Umbilical cord (tissue), 2 donors: ENCODE results near the gene FAM78B. TPM values are rescaled to one million over a fixed set of nuclear protein-coding genes. Genes with fewer than 3 reads are reported as not detected.

Source experiments
- DNase-seq: peaks from one replicate; pipeline ENCODE4 v3.0.0-alpha.2; 2015; ENCODE audit warnings: low spot score
- total RNA-seq: library from RNA; depleted of rRNA; stranded (reverse); fragments of >200 nt; gene quantifications from one replicate; pipeline ENCODE4 v1.2.3, GENCODE V29; 2014; ENCODE audit warnings: low replicate concordance; ENCODE audit not compliant: insufficient read depth

The FAM78B gene
- total RNA-seq, 1 donor from 2014 or later: 13.5 TPM

- DNase-seq: peak; percentile 18
Measured at GRCh38 chr1:166164995-166165660, 1.7 kb downstream of the FAM78B start.

DNA sequence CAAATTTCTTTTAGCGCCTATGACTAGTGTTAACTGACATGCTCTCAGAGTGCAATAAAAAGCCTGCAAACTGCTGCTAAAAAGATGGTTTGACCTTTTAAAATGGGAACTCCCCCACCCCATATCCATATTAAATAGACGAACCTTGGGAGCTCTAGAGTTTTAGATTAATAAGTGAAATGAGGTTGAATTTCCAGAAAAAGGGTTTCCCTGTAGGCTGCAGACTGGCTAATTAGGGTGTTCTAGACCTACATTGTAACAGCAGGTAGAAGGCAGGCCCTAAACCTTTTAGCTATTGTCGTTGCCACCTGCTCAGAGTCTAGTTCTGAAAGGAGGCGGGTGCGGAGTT lies 2.2 kb downstream of the FAM78B start:
- no peak for DNase-seq

GRCh38 chr1:166159656-166160055 lies 7.1 kb downstream of the FAM78B start:
- DNase-seq: no peak

DNA sequence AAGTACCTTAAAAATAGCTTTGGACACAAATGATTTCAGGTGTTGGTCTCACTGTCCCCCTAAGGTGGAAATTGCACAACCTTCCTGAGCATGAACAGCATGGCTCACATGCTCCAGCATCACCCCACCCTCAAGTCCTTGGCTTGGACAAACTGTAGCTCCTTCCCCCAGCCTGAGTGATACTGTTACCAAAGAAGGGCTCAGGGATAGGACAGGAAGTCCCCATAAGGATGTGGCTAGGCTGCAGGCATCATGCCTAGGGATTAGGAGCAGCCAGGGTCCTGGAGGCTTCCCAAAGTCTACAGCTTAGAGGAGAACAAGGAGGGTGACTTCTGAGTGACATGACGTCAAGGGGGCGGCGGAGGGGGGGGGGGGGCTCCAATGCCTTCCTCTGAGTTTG lies 10.1 kb downstream of the FAM78B start:
- DNase-seq: no peak

- DNase-seq: no peak
Measured at GRCh38 chr1:166155108-166155507, 11.7 kb downstream of the FAM78B start.

- no peak for DNase-seq
Measured at GRCh38 chr1:166153525-166154314, 13.1 kb downstream of the FAM78B start.

- no peak for DNase-seq
Measured at GRCh38 chr1:166152978-166153377, 13.8 kb downstream of the FAM78B start.

GRCh38 chr1:166151804-166152203 lies 15.0 kb downstream of the FAM78B start:
- no peak for DNase-seq

GRCh38 chr1:166145499-166145898 lies 21.3 kb downstream of the FAM78B start:
- DNase-seq: peak; percentile 41

- no peak for DNase-seq
Measured at GRCh38 chr1:166141969-166142368, 24.8 kb downstream of the FAM78B start.

DNA sequence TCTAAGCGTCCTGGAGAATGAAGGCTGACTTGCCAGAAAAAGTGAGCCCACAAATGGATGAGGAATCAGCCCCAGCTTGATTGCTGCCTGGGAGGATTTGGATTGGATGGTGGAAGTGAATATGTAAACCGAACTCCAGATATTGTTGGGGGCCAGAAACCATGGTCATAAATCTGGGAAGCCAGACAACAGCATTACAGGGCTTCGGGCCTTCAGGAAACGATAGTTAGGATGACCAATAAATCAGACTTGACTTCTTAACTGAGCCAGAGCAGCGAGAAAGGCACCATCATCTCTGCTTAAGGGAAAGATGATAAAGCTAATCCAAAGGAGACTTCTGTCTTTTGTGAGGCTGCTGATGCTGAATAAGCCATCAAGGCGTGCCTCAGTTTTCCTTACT lies 26.6 kb downstream of the FAM78B start:
- DNase-seq: peak; percentile 43

DNA sequence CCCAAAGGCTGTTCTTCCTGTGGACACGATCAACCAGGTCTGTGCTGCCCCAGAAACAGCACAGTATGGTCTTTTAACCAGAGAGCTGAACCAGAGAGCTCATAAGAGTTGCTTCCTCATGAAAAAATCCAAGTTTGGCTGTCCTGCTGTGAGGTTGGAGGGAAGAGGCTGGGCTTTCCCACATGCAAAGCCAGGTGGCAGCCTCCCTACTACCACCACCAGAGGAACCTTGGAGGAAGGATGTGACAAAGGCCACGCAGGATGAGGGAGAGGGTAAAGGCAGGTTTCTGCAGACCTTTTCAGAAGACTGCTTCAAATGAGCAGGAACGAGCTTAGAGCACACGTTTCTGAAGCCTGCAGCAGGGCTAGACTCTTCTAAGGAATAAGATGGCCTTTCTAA lies 27.1 kb downstream of the FAM78B start:
- no peak for DNase-seq

- peak; percentile 10 for DNase-seq
Measured at GRCh38 chr1:166136699-166137401, 30.0 kb downstream of the FAM78B start.

- peak; percentile 69 for DNase-seq
Measured at GRCh38 chr1:166136222-166136621, 30.6 kb downstream of the FAM78B start.

- DNase-seq: no peak
Measured at GRCh38 chr1:166133857-166134256, 32.9 kb downstream of the FAM78B start.

DNA sequence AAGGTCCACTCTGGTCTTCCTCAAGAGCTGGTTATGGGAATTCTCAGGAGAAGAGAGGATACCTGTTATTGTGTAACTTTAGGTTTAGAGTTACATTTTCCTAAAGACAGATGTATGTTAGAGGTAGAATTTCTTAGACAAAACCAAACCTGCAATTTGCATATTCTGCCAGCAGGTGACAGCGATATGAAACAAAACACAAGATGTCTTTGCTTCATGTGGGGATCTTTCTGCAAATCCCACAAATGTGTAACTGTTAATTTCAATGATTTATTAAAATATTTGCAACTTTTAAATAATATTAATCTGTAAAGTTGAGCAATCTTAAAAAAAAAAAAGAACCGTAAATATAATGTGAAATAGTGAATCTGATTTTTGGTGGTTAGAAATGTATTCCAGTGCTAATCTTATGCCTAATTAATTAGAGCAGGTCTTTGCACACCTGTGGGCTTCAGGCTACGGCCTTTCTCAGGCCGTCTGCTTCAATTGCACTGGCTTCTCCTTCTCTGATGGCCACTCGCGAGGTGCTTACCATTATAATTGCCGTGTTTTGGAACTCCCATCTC lies 33.4 kb downstream of the FAM78B start:
- DNase-seq: no peak

- no peak for DNase-seq
Measured at GRCh38 chr1:166132496-166132895, 34.3 kb downstream of the FAM78B start.

- no peak for DNase-seq
Measured at GRCh38 chr1:166129006-166129405, 37.8 kb downstream of the FAM78B start.

DNA sequence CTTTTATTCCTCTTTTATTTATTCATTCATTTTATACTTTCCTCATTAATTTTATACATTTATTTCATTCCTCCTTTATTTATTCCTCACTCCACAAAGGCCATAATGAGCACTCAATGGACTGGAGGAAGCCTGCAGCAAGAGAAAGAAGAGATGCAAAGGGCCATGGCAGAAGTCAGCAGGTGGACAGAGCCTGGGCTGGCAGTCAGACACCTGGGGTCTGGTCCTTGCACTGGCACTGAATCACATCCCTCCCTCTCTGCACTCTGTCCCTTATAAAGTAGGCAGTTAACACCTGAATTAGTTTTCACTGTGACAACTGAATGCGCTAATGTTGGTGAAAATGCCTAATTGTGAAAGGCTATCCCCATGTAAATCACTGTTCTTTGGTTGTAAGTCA lies 38.6 kb downstream of the FAM78B start:
- DNase-seq: no peak

DNA sequence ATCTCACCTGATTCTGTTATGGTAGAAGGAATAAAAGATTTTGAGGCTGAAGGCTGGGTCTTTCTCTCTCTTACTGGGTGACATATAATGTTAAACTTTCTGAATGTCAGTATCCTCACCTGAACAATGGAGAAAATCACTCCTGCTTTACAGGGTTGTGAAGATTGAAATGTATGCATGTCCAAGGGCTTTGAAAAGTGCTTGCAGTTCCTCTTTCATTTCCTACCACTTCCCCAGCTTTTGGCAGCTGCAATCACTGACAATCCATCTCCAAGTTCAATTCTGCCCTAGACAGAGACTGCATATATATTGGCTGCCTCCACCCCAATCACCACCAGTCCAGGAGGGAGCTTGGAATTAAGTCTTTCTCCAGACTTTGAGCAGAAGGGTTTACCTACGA lies 39.8 kb downstream of the FAM78B start:
- DNase-seq: no peak

DNA sequence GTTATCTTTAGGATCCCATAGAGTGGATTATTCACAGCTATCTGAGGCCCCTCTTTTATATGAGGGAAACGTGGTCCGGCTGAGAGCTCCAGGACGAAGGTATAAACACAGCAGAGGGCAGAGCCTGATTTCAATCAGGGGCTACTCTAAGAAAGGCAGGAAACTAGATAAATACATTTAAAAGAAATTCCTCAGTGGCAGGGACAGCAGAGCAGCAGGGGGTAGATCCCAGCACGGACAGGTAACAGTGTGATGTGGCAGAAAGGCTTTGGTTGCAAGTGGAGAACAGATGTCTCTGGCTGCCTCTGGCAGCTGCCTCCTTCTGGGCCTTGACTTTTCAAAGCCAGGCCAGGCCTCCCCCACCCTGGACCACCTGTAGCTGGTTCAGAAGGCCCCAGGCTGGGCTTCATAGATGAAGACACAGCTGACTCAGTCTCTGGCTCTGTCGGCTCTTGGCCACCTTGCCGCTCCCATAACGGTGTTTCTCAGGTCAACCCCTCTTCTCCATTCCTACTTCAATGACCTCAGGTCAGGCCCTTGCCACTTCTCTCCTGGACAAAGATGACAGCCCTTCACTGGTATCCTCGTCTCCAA lies 43.8 kb downstream of the FAM78B start:
- DNase-seq: no peak

DNA sequence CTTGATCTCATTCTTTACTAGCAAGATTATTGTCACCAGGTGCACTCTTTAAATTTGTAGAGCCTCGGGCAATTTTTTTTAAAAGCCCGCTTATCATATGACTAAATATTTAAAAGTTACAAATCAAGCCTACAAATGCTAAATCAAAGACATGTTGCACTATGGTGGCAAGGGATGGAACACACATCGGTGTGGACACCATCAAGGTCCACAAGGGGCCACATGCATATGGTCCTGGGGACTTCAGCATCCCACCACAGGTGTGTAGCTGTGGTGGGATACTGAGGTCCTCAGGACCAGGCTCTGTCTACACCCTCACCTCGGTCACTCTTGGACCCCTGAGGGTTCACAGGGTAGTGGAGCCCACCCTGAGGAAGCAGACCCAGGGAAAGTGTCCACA lies 45.8 kb downstream of the FAM78B start:
- no peak for DNase-seq
